Trophoblast cell (in vitro differentiated cells and primary cell): Measurements from ENCODE around the gene ZNF446.

ENCODE experiments used
- DNase-seq, 2 donors: peaks; one replicate each; pipeline ENCODE4 v3.0.0-alpha.2; 2016
- H2AFZ ChIP-seq: 2 replicates; pipeline ENCODE4 v1.6.1; 2013; ENCODE audit warnings: low read length, moderate library complexity, mild to moderate bottlenecking; ENCODE audit not compliant: insufficient read depth, poor library complexity
- H2AK5ac ChIP-seq: 2 replicates; pipeline ENCODE4 v1.6.1; 2013; ENCODE audit warnings: mild to moderate bottlenecking, low read length
- H2BK120ac ChIP-seq: 2 replicates; pipeline ENCODE4 v1.6.1; 2013; ENCODE audit warnings: low read length, mild to moderate bottlenecking, moderate library complexity; ENCODE audit not compliant: insufficient read depth, poor library complexity
- H2BK12ac ChIP-seq: 2 replicates; pipeline ENCODE4 v1.6.1; 2013; ENCODE audit warnings: mild to moderate bottlenecking, low read length, moderate library complexity
- H2BK5ac ChIP-seq: 2 replicates; pipeline ENCODE4 v1.6.1; 2013; ENCODE audit warnings: low read length, low read depth, moderate library complexity, mild to moderate bottlenecking; ENCODE audit not compliant: poor library complexity
- H3K14ac ChIP-seq: 2 replicates; pipeline ENCODE4 v1.6.1; 2013; ENCODE audit warnings: mild to moderate bottlenecking, low read length
- H3K18ac ChIP-seq: 2 replicates; pipeline ENCODE4 v1.6.1; 2013; ENCODE audit warnings: mild to moderate bottlenecking, low read length
- H3K23ac ChIP-seq: 2 replicates; pipeline ENCODE4 v1.6.1; 2013; ENCODE audit warnings: low read length
- H3K27ac ChIP-seq: 2 replicates; pipeline ENCODE4 v1.5.1; 2013; ENCODE audit warnings: low read depth, mild to moderate bottlenecking, inconsistent platforms, low read length, moderate library complexity
- H3K27me3 ChIP-seq: 2 replicates; pipeline ENCODE4 v1.6.1; 2013; ENCODE audit warnings: inconsistent platforms, mild to moderate bottlenecking, low read length, moderate library complexity; ENCODE audit not compliant: insufficient read depth
- H3K36me3 ChIP-seq, 2 experiments: 1 replicate in 1 of 2; 2 replicates in 1 of 2; pipeline ENCODE4 v1.6.1; 2013; ENCODE audit warnings: low read length in 2 of 2, mild to moderate bottlenecking in 2 of 2, moderate library complexity in 1 of 2; ENCODE audit not compliant: insufficient read depth in 2 of 2, control insufficient read depth in 1 of 2
- H3K4ac ChIP-seq: 2 replicates; pipeline ENCODE4 v1.6.1; 2013; ENCODE audit warnings: low read depth, mild to moderate bottlenecking, low read length, moderate library complexity
- H3K4me1 ChIP-seq, 2 experiments: 1 replicate in 1 of 2; 2 replicates in 1 of 2; pipeline ENCODE4 v1.6.1; 2013; ENCODE audit warnings: low read length in 2 of 2, mild to moderate bottlenecking in 2 of 2, moderate library complexity in 1 of 2; ENCODE audit not compliant: insufficient read depth in 2 of 2, control insufficient read depth in 1 of 2
- H3K4me2 ChIP-seq: 2 replicates; pipeline ENCODE4 v1.6.1; 2013; ENCODE audit warnings: inconsistent platforms, mild to moderate bottlenecking, low read length, moderate library complexity
- H3K4me3 ChIP-seq: 2 replicates; pipeline ENCODE4 v1.5.1; 2013; ENCODE audit warnings: mild to moderate bottlenecking, low read depth, low read length, inconsistent platforms
- H3K79me1 ChIP-seq: one replicate; pipeline ENCODE4 v1.6.1; 2013; ENCODE audit warnings: low read length
- H3K79me2 ChIP-seq: 2 replicates; pipeline ENCODE4 v1.6.1; 2013; ENCODE audit warnings: low read length, mild to moderate bottlenecking; ENCODE audit not compliant: control insufficient read depth, insufficient read depth, poor library complexity
- H3K9ac ChIP-seq: 2 replicates; pipeline ENCODE4 v1.6.1; 2013; ENCODE audit warnings: mild to moderate bottlenecking, low read length
- H3K9me3 ChIP-seq: 2 replicates; pipeline ENCODE4 v1.6.1; 2013; ENCODE audit warnings: low read depth, mild to moderate bottlenecking, control low read depth, inconsistent platforms, low read length; ENCODE audit not compliant: insufficient read depth
- H4K12ac ChIP-seq: 2 replicates; pipeline ENCODE4 v1.6.1; 2013; ENCODE audit warnings: low read depth, mild to moderate bottlenecking, low read length, moderate library complexity
- H4K8ac ChIP-seq: 2 replicates; pipeline ENCODE4 v1.6.1; 2013; ENCODE audit warnings: low read depth, mild to moderate bottlenecking, low read length, moderate library complexity
- H4K91ac ChIP-seq: one replicate; pipeline ENCODE4 v1.6.1; 2013; ENCODE audit warnings: low read depth, mild to moderate bottlenecking, low read length, moderate library complexity
- WGBS: extraction: QIAGEN DNeasy Blood & Tissue Kit; methylation state at CpG from one replicate; pipeline ENCODE4 v1.1.7; 2013; ENCODE audit warnings: missing lambda C conversion rate; ENCODE audit not compliant: insufficient read length, insufficient coverage; ENCODE audit errors: extremely low coverage; 5-methylcytosine and 5-hydroxymethylcytosine counted together

The ZNF446 gene

DNA sequence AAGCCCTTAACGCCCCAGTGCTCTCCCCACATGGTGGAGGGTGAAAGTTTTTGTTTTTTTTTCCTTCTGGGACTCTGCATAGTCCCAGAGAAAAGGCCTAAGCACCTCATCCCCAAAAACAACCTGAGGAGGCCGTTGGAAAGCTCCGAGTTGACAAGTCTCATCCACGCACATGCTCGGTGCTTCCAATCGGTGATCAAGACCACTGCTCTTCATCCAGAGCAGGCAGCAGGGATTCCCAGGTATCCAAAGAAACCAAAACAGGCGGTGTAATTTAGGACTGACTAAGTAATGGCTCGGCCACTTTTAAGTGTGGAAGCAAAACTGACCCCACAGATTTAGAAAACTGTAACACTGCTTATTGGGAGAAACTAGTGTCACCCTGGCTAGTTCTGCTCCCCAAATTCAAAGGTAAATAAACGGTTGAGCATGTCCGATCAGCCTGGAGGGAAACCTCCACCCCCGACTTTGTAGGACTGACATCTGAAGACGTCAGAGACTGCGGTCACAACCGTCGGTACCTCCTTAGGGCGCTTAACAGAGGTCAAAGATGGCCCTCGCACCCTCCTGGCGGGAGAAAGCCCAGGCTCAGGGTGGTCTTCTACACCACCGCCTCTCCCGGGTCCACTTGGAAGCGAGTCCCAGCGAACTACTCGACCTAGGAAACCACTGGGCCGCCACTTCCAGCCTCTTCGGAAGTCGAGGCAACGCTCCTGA is 997 bp upstream of the ZNF446 start:
- H2BK12ac ChIP-seq = no peak overlapping the region

DNA sequence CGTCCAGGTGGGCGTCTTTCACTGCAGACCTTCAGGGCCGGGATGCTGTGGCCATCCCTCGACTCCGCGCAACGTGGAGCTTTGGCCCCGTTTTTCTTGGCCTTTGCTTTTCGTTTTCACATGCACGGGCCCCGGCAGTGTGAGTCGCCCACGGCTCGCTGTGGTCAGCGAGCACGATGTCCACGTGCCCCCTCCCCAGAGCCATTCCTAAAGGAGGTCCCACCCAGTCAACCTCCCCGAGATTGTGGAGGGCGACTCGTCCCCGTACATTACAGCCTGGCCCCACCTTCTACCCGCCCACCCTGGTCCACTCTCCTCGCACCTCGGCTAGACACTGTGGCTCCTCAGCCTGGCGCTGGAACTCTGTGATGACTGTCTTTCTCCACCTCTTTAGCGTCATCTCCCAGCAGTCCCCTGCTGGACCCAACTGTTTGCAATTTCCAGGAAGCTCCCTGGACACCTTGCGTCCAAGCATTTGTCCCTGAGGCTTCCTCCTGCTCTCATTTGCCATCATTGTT is 405 bp downstream of the ZNF446 start:
- H3K18ac ChIP-seq = peak overlapping the region; percentile 50
- H3K4ac ChIP-seq = peak overlapping the region; percentile 53
- H4K91ac ChIP-seq = peak overlapping the region; percentile 52
- peak overlapping the region; percentile 98 for H3K4me2 ChIP-seq
- peaks cover 30 to 34% of the 10 kb centered on the region in 2 experiments for H3K36me3 ChIP-seq
- no peak overlapping the region for H3K23ac ChIP-seq
- H2BK12ac ChIP-seq = no peak overlapping the region
- H4K8ac ChIP-seq = peak overlapping the region; percentile 78
- H2BK120ac ChIP-seq = no peak overlapping the region
- peaks cover 3% of the 10 kb centered on the region for H3K79me2 ChIP-seq
- H3K79me1 ChIP-seq = peaks cover 11% of the 10 kb centered on the region
- peak in 1 of 2 donors; percentile 35 for DNase-seq
- H2AK5ac ChIP-seq = peak overlapping the region; percentile 6
- peak overlapping the region; percentile 56 for H4K12ac ChIP-seq
- H3K4me3 ChIP-seq = peak overlapping the region; percentile 73
- no CpG with 5 or more reads among the region's 27 CpGs for WGBS
- H3K9ac ChIP-seq = peak overlapping the region; percentile 81
- H2AFZ ChIP-seq = peak overlapping the region; percentile 84
- no peaks in the 10 kb centered on the region for H3K27me3 ChIP-seq
- peak overlapping the region; percentile 87 for H3K27ac ChIP-seq
- peak overlapping the region; percentile 16 for H2BK5ac ChIP-seq
- H3K9me3 ChIP-seq = no peaks in the 10 kb centered on the region
- peak overlapping the region; percentile 65 for H3K14ac ChIP-seq
- peaks cover 7 to 13% of the 10 kb centered on the region in 2 experiments for H3K4me1 ChIP-seq

More for the DNA sequence above, 997 bp upstream of the ZNF446 start:
- Histone ChIP-seq H3K79me1 (peaks cover 11% of the 10 kb centered on the region), H4K8ac (peak overlapping the region; percentile 69), H3K36me3 (peaks cover 26 to 31% of the 10 kb centered on the region in 2 experiments), H3K4me1 (peaks cover 7 to 13% of the 10 kb centered on the region in 2 experiments), H3K4ac (peak overlapping the region; percentile 24), H2BK5ac (no peak overlapping the region), H3K27me3 (no peaks in the 10 kb centered on the region), H3K9ac (peak overlapping the region; percentile 18), H2AFZ (peak overlapping the region; percentile 66), H2AK5ac (peak overlapping the region; percentile 49), H4K91ac (peak overlapping the region; percentile 36), H3K79me2 (peaks cover 3% of the 10 kb centered on the region), H3K4me2 (peak overlapping the region; percentile 98), H3K9me3 (no peaks in the 10 kb centered on the region), H2BK120ac (peak overlapping the region; percentile 10), H3K23ac (no peak overlapping the region), H3K14ac (peak overlapping the region; percentile 34), H4K12ac (peak overlapping the region; percentile 46), H3K18ac (no peak overlapping the region), H3K4me3 (peak overlapping the region; percentile 73), H3K27ac (peak overlapping the region; percentile 87)
- no CpG with 5 or more reads among the region's 27 CpGs for WGBS
- no peak for DNase-seq

DNA sequence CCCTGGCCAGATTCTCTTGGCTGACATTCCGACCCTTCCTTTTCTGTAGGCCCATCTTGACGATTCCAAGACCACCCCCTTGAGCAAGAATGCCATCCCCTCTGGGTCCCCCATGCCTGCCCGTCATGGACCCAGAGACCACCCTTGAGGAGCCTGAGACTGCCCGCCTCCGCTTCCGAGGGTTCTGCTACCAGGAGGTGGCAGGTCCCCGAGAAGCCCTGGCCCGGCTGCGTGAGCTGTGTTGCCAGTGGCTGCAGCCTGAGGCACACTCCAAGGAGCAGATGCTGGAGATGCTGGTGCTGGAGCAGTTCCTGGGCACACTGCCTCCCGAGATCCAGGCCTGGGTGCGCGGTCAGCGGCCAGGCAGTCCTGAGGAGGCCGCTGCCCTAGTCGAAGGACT is 978 bp downstream of the ZNF446 start:
- no CpG with 5 or more reads among the region's 15 CpGs for WGBS
- H3K27me3 ChIP-seq = no peaks in the 10 kb centered on the region
- peak overlapping the region; percentile 34 for H4K12ac ChIP-seq
- peaks cover 3% of the 10 kb centered on the region for H3K79me2 ChIP-seq
- peak overlapping the region; percentile 6 for H2AFZ ChIP-seq
- peaks cover 7 to 13% of the 10 kb centered on the region in 2 experiments for H3K4me1 ChIP-seq
- H3K27ac ChIP-seq = no peak overlapping the region
- no peak overlapping the region for H3K23ac ChIP-seq
- no peak overlapping the region for H3K4me3 ChIP-seq
- peak overlapping the region; percentile 98 for H3K4me2 ChIP-seq
- no peak overlapping the region for H3K4ac ChIP-seq
- no peak for DNase-seq
- no peak overlapping the region for H2AK5ac ChIP-seq
- no peak overlapping the region for H2BK5ac ChIP-seq
- H3K79me1 ChIP-seq = peaks cover 11% of the 10 kb centered on the region
- H3K14ac ChIP-seq = no peak overlapping the region
- no peak overlapping the region for H3K9ac ChIP-seq
- no peak overlapping the region for H2BK12ac ChIP-seq
- H3K36me3 ChIP-seq = peaks cover 24 to 28% of the 10 kb centered on the region in 2 experiments
- H3K9me3 ChIP-seq = no peaks in the 10 kb centered on the region
- H2BK120ac ChIP-seq = no peak overlapping the region
- H3K18ac ChIP-seq = no peak overlapping the region
- no peak overlapping the region for H4K91ac ChIP-seq
- peak overlapping the region; percentile 36 for H4K8ac ChIP-seq

DNA sequence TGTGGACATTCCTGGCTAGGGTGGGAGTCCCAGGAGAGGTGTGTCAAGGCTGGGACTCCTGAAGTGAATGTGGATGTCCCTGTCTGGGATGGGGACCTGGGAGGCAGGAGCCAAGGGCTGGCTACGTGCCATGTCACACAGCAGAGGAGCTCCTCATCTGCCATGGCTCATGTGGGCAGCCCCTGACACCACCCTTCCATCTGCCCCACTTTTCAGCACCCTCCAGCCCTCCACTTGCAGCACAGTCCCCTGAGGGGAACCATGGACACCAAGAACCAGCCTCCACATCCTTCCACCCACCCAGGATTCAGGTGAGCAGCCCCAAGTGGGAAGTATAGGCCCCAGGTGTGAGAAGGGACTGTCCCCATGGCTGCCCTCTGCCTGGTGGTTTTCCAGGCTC is 1.7 kb downstream of the ZNF446 start:
- Histone ChIP-seq H3K23ac (no peak overlapping the region), H3K79me1 (peaks cover 11% of the 10 kb centered on the region), H4K91ac (no peak overlapping the region), H2AK5ac (no peak overlapping the region), H3K4ac (no peak overlapping the region), H3K9me3 (no peaks in the 10 kb centered on the region), H3K4me2 (no peak overlapping the region), H2BK12ac (no peak overlapping the region), H3K27me3 (no peaks in the 10 kb centered on the region), H3K79me2 (peaks cover 3% of the 10 kb centered on the region), H3K4me3 (no peak overlapping the region), H3K9ac (no peak overlapping the region), H4K8ac (no peak overlapping the region), H2BK5ac (no peak overlapping the region), H3K18ac (no peak overlapping the region), H3K4me1 (peaks cover 7 to 13% of the 10 kb centered on the region in 2 experiments), H3K14ac (no peak overlapping the region), H2BK120ac (no peak overlapping the region), H3K27ac (no peak overlapping the region), H4K12ac (no peak overlapping the region), H2AFZ (no peak overlapping the region), H3K36me3 (peaks cover 16 to 21% of the 10 kb centered on the region in 2 experiments)
- no peak for DNase-seq
- WGBS = no CpG with 5 or more reads among the region's 1 CpG
